IPS-18c (cell line): ENCODE measurements around the gene RAB36.

Experiments used
- H3K4me3 ChIP-seq: 2 replicates; pipeline ENCODE4 v1.7.0; 2013; ENCODE audit warnings: low read depth, mild to moderate bottlenecking, low read length, moderate library complexity; ENCODE audit not compliant: insufficient read depth
- H3K9me3 ChIP-seq: one replicate; pipeline ENCODE4 v1.6.1; 2013; ENCODE audit warnings: mild to moderate bottlenecking, low read length, moderate library complexity; ENCODE audit not compliant: control insufficient read depth, insufficient read depth

The RAB36 gene

GRCh38 chr22:23106344-23106743 lies 38.9 kb upstream of the RAB36 start:
- Histone ChIP-seq H3K4me3 (no peak overlapping the region), H3K9me3 (no peaks in the 10 kb centered on the region)

GRCh38 chr22:23106906-23107367 lies 38.3 kb upstream of the RAB36 start:
- Histone ChIP-seq H3K9me3 (no peaks in the 10 kb centered on the region), H3K4me3 (no peak overlapping the region)

GRCh38 chr22:23107487-23108248 lies 37.6 kb upstream of the RAB36 start:
- Histone ChIP-seq H3K9me3 (no peaks in the 10 kb centered on the region), H3K4me3 (no peak overlapping the region)

GRCh38 chr22:23108249-23109078 lies 36.8 kb upstream of the RAB36 start:
- H3K4me3 ChIP-seq = no peak overlapping the region
- H3K9me3 ChIP-seq = no peaks in the 10 kb centered on the region

- H3K4me3 ChIP-seq = no peak overlapping the region
- H3K9me3 ChIP-seq = no peaks in the 10 kb centered on the region
These were observed 36.3 kb upstream of the RAB36 start for GRCh38 chr22:23109079-23109347.

GRCh38 chr22:23109441-23109978 lies 35.8 kb upstream of the RAB36 start:
- Histone ChIP-seq H3K4me3 (no peak overlapping the region), H3K9me3 (no peaks in the 10 kb centered on the region)

- peaks cover 2% of the 10 kb centered on the region for H3K9me3 ChIP-seq
- H3K4me3 ChIP-seq = no peak overlapping the region
These were observed 34.9 kb upstream of the RAB36 start for GRCh38 chr22:23110190-23110921.

GRCh38 chr22:23110922-23111527 lies 34.3 kb upstream of the RAB36 start:
- Histone ChIP-seq H3K9me3 (peaks cover 2% of the 10 kb centered on the region), H3K4me3 (no peak overlapping the region)

GRCh38 chr22:23112472-23113012 lies 32.7 kb upstream of the RAB36 start:
- H3K4me3 ChIP-seq = no peak overlapping the region
- H3K9me3 ChIP-seq = peaks cover 2% of the 10 kb centered on the region

GRCh38 chr22:23113067-23113846 lies 32.0 kb upstream of the RAB36 start:
- no peak overlapping the region for H3K4me3 ChIP-seq
- peaks cover 2% of the 10 kb centered on the region for H3K9me3 ChIP-seq

- H3K9me3 ChIP-seq = peaks cover 2% of the 10 kb centered on the region
These were observed 31.2 kb upstream of the RAB36 start for GRCh38 chr22:23113847-23114720.

GRCh38 chr22:23114721-23115020 lies 30.6 kb upstream of the RAB36 start:
- peaks cover 2% of the 10 kb centered on the region for H3K9me3 ChIP-seq
- H3K4me3 ChIP-seq = no peak overlapping the region

More at GRCh38 chr22:23113847-23114720, 31.2 kb upstream of the RAB36 start:
- no peak overlapping the region for H3K4me3 ChIP-seq

GRCh38 chr22:23115369-23115768 lies 29.9 kb upstream of the RAB36 start:
- peaks cover 2% of the 10 kb centered on the region for H3K9me3 ChIP-seq
- H3K4me3 ChIP-seq = no peak overlapping the region

GRCh38 chr22:23115825-23116494 lies 29.3 kb upstream of the RAB36 start:
- Histone ChIP-seq H3K9me3 (peaks cover 2% of the 10 kb centered on the region), H3K4me3 (no peak overlapping the region)
